Cardiac muscle cell (in vitro differentiated cells and primary cell): ENCODE data around the gene EIF2B2. TPM values are rescaled to one million over a fixed set of nuclear protein-coding genes. Genes with fewer than 3 reads are reported as not detected.

ENCODE experiments used
- DNase-seq, 2 donors: peaks; one replicate each; pipeline versions ENCODE4 v3.0.0 to v3.0.0-alpha.2; 2010 to 2017; ENCODE audit warnings: low read depth in 1 of 2, low spot score in 1 of 2
- H3K27ac ChIP-seq: fragments of 200-600 bp; sonication (generic); 2 replicates; pipeline ENCODE4 v1.5.1; 2016
- H3K27me3 ChIP-seq: fragments of 200-600 bp; sonication (generic); 2 replicates; pipeline ENCODE4 v1.6.0; 2016; ENCODE audit warnings: control low read depth
- H3K36me3 ChIP-seq: fragments of 200-600 bp; sonication (generic); 2 replicates; pipeline ENCODE4 v1.5.1; 2016; ENCODE audit warnings: control low read depth
- H3K4me1 ChIP-seq: fragments of 200-600 bp; sonication (generic); 2 replicates; pipeline ENCODE4 v1.8.1; 2017; ENCODE audit warnings: low read depth, mild to moderate bottlenecking, mixed run types
- H3K4me3 ChIP-seq: fragments of 200-600 bp; sonication (generic); 2 replicates; pipeline ENCODE4 v1.5.1; 2016; ENCODE audit warnings: mild to moderate bottlenecking
- H3K9me3 ChIP-seq: fragments of 200-600 bp; sonication (generic); 2 replicates; pipeline ENCODE4 v1.5.1; 2017; ENCODE audit warnings: low read depth, mild to moderate bottlenecking, control low read depth
- CTCF ChIP-seq: IDR thresholded peaks from 2 replicates; pipeline ENCODE4 v1.5.1; 2012; ENCODE audit warnings: low read depth, mild to moderate bottlenecking, low read length
- polyA plus RNA-seq: library from polyadenylated mRNA; unstranded; fragments of >200 nt; fragmentation: Nextera tagmentation; extraction: Ambion mirVana; gene quantifications from 2 replicates; pipeline ENCODE4 v1.2.1, GENCODE V29; 2016
- total RNA-seq: library from RNA; depleted of rRNA; stranded (reverse); fragments of >200 nt; gene quantifications from 2 replicates; pipeline ENCODE4 v1.2.3, GENCODE V29; 2016

Gene EIF2B2
- total and polyA plus RNA-seq, 2 experiments from 2014 or later = 57.3 to 76.7 TPM

GRCh38 chr14:74979029-74979428 is 23.7 kb upstream of the EIF2B2 start:
- Histone ChIP-seq H3K27me3 (no peaks in the 10 kb centered on the region), H3K36me3 (no peaks in the 10 kb centered on the region), H3K9me3 (no peaks in the 10 kb centered on the region), H3K27ac (no peak overlapping the region), H3K4me1 (peaks cover 13% of the 10 kb centered on the region), H3K4me3 (no peak overlapping the region)
- no peak for TF ChIP-seq CTCF
- DNase-seq = no peak

DNA sequence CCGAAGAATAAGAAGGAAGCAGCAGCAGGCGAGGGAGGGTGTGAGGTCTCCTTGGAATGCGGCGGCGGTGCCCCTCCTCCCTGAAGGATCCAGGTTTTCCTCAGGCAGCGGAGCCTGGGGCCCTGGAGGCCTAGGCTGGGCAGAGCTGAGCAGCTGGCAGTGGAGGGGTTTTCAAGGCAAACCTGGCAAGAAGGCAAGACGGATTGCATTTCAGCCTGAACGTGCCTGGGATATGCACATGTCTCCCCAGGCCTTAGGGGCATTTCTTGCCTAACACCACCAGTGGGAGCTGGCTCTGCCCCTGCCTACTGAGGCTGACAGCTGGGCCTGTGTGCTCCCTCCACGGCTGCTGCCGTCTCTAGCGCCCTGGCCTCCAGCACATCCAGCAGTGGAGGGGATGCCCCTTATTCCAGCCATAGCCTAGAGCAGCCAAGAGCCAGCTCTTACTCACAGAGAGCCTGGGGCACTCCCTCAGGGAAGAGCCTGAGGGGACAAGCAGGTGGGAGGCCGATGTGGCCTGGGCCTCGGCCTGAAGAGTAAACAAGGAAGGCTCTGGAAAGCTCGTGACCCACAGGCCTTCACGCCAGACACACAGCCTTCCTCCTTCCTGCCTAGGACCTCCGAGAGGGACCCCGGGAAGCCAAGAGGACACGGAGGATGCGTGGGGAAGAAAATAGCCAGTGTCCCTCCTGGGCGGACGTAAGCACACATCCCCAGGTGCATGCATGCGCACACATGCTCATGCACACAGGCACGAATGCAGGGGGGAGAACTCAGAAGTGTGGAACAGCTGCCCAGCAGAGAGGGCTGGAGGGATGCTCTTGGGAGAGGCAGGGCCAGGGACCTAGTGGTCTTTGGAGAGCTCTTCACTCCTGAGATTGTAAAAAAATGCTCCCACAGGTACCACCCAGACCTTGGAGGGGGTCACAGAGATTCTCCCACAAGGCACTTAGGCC is 23.0 kb upstream of the EIF2B2 start:
- H3K4me1 ChIP-seq = peaks cover 13% of the 10 kb centered on the region
- H3K27ac ChIP-seq = no peak overlapping the region
- no peak overlapping the region for H3K4me3 ChIP-seq
- peak; percentile 10 for TF ChIP-seq CTCF
- H3K27me3 ChIP-seq = no peaks in the 10 kb centered on the region
- peak in 1 of 2 donors; percentile 47 for DNase-seq
- H3K36me3 ChIP-seq = no peaks in the 10 kb centered on the region
- no peaks in the 10 kb centered on the region for H3K9me3 ChIP-seq

DNA sequence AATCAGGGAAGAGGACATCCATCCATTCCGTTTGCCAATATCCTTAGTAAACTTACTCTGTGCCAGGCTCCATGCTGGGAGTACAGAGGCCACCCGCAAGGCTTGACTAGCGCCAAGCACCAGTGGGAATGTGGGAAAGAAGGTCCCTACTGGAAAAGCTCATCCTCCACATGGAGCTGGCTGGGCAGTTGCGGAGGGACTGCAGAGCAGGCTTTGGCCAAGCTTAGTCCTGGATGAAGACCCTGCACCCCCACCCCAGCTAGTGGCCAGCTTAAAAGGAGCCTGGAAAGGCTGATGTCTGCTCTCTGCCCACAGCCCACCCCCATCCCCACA is 22.4 kb upstream of the EIF2B2 start:
- H3K4me1 ChIP-seq = peaks cover 13% of the 10 kb centered on the region
- H3K36me3 ChIP-seq = no peaks in the 10 kb centered on the region
- no peaks in the 10 kb centered on the region for H3K9me3 ChIP-seq
- DNase-seq = no peak
- no peak for TF ChIP-seq CTCF
- H3K27me3 ChIP-seq = no peaks in the 10 kb centered on the region
- H3K4me3 ChIP-seq = no peak overlapping the region
- no peak overlapping the region for H3K27ac ChIP-seq

- Histone ChIP-seq H3K27ac (no peak overlapping the region), H3K27me3 (no peaks in the 10 kb centered on the region), H3K4me3 (no peak overlapping the region), H3K9me3 (no peaks in the 10 kb centered on the region), H3K4me1 (peaks cover 13% of the 10 kb centered on the region), H3K36me3 (no peaks in the 10 kb centered on the region)
- peak; percentile 33 to 70 for DNase-seq
- no peak for TF ChIP-seq CTCF
These were observed 21.8 kb upstream of the EIF2B2 start for GRCh38 chr14:74980731-74981461.

- Histone ChIP-seq H3K27ac (no peak overlapping the region), H3K4me3 (no peak overlapping the region), H3K36me3 (no peaks in the 10 kb centered on the region), H3K27me3 (no peaks in the 10 kb centered on the region), H3K4me1 (peaks cover 13% of the 10 kb centered on the region), H3K9me3 (no peaks in the 10 kb centered on the region)
- DNase-seq = no peak
- TF ChIP-seq CTCF = no peak
These were observed 21.3 kb upstream of the EIF2B2 start for GRCh38 chr14:74981462-74981782.
